H1 (cell line): ENCODE results near the gene FIZ1. TPM values are rescaled to one million over a fixed set of nuclear protein-coding genes. Genes with fewer than 3 reads are reported as not detected.

Experiments used
- JUN ChIP-seq: IDR thresholded peaks from 2 replicates; pipeline ENCODE4 v1.6.1; 2011; ENCODE audit warnings: low read depth, mild to moderate bottlenecking, improper control_type of control experiment, low read length
- polyA plus RNA-seq, 7 experiments: library from polyadenylated mRNA; depleted of rRNA in 3 of 7; stranded (reverse) in 5 of 7; unstranded in 2 of 7; fragments of >200 nt in 5 of 7; fragments of 200-250 nt in 2 of 7; gene quantifications; 1 replicate in 5 of 7; 2 replicates in 1 of 7; 4 replicates in 1 of 7; pipeline versions ENCODE4 v1.2.1 to v1.2.3, GENCODE V29; 2011 to 2013; ENCODE audit warnings: missing spikeins in 2 of 7, mixed read lengths in 2 of 7
- total RNA-seq: library from RNA; stranded (reverse); fragmentation: NEBNext Ultra II Directional; extraction: Animal tissue kit (Norgen Biotek cat#: 25700); gene quantifications from 2 replicates; pipeline ENCODE4 v1.2.1, GENCODE V29; 2021

FIZ1 gene
- total and polyA plus RNA-seq, 2 of the 8 experiments (the other 6 are each of a cell fraction or from before 2014, with no cell fraction given) = 9.1 to 18.5 TPM

DNA sequence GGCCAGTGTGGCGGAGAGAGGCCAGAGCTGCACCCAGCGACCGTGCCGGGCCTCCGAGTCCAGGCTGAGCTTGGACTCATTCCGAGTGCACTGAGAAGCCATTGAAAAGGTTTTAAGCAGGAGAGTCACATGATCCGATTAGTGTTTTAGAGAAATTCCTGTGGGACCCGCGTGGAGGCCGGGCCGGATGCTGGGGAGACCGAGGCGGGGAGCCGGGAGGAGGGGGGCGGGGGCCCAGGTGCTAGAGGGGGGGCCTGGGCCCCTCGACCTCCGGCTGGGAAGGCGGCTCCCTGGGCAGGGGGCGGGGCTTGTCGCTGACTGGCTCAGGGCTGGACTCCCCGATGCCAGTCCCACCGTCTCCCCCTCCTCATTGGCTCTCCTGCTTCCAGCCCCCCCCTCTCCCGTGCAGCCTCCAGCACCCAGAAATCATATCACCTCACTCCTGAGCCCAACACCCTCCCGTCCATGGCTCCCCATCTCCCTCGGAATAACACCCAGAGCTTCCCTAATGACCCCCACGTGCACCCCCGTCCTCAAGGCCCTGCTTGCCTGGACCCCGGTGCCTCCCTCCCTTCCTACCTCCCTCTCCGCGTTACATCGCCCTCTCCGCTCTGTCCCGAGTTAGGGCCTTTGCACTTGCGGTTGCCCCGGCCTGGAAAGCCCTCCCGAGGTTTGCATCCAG is 13.5 kb downstream of the FIZ1 start (continued):
- TF ChIP-seq JUN = no peak
